ENCODE results near the gene ALG8. TPM values are rescaled to one million over a fixed set of nuclear protein-coding genes. Genes with fewer than 3 reads are reported as not detected.

ALG8 gene
- total RNA-seq, 1 donor from 2014 or later: 117 TPM

- no peak overlapping the region for H3K9ac ChIP-seq
- peaks cover 5% of the 10 kb centered on the region for H3K4me1 Mint-ChIP-seq
- TF ChIP-seq CTCF (IDR thresholded peaks at IDR 0.05) (no peak), EZH2phosphoT487 (IDR thresholded peaks at IDR 0.05) (no peak), EZH2 (IDR thresholded peaks at IDR 0.05) (no peak)
- no peak overlapping the region for H2AFZ ChIP-seq (replicated peaks)
- no peak overlapping the region for H3K4me2 ChIP-seq
- no peaks in the 10 kb centered on the region for H3K36me3 ChIP-seq
- no peaks in the 10 kb centered on the region for H3K9me3 ChIP-seq (ENCODE audit: low read depth)
- H3F3A ChIP-seq (ENCODE audit: low read depth): no peaks in the 10 kb centered on the region
- no peaks in the 10 kb centered on the region for H3K79me2 ChIP-seq (ENCODE audit: low read depth)
- no peak overlapping the region for H3K27ac ChIP-seq
- no peaks in the 10 kb centered on the region for H3K9me3 Mint-ChIP-seq
- no peak overlapping the region for H3K4me3 Mint-ChIP-seq
- H3K27ac Mint-ChIP-seq: peak overlapping the region; percentile 68
- DNase-seq (ENCODE audit: low spot score): no peak
- no peaks in the 10 kb centered on the region for H3K4me1 ChIP-seq
- no peak overlapping the region for H3K4me3 ChIP-seq
- no peaks in the 10 kb centered on the region for H4K20me1 ChIP-seq (ENCODE audit: low read depth)
- no peaks in the 10 kb centered on the region for H3K27me3 ChIP-seq
- no peaks in the 10 kb centered on the region for H3K36me3 Mint-ChIP-seq
- peaks cover 4% of the 10 kb centered on the region for H3K27me3 Mint-ChIP-seq (ENCODE audit: insufficient read depth, low read depth)
These were observed 84.5 kb downstream of the ALG8 start for GRCh38 chr11:78054971-78055370.

- Histone ChIP-seq H3K79me2 (ENCODE audit: low read depth) (no peaks in the 10 kb centered on the region), H3K4me1 (no peaks in the 10 kb centered on the region), H3K36me3 (no peaks in the 10 kb centered on the region), H4K20me1 (ENCODE audit: low read depth) (no peaks in the 10 kb centered on the region), H3K9ac (no peak overlapping the region), H3K27me3 (no peaks in the 10 kb centered on the region), H3K27ac (no peak overlapping the region), H3K9me3 (ENCODE audit: low read depth) (no peaks in the 10 kb centered on the region), H3K4me3 (no peak overlapping the region), H3K4me2 (no peak overlapping the region), H2AFZ (replicated peaks) (no peak overlapping the region), H3F3A (ENCODE audit: low read depth) (no peaks in the 10 kb centered on the region)
- no peak for TF ChIP-seq EZH2 (IDR thresholded peaks at IDR 0.05)
- no peak for TF ChIP-seq CTCF (IDR thresholded peaks at IDR 0.05)
- no peak for TF ChIP-seq EZH2phosphoT487 (IDR thresholded peaks at IDR 0.05)
- H3K4me3 Mint-ChIP-seq: no peak overlapping the region
- H3K9me3 Mint-ChIP-seq: no peaks in the 10 kb centered on the region
- DNase-seq (ENCODE audit: low spot score): no peak
- H3K4me1 Mint-ChIP-seq: peaks cover 13% of the 10 kb centered on the region
- H3K27ac Mint-ChIP-seq: peak overlapping the region; percentile 37
- H3K36me3 Mint-ChIP-seq: no peaks in the 10 kb centered on the region
- H3K27me3 Mint-ChIP-seq (ENCODE audit: insufficient read depth, low read depth): peaks cover 2% of the 10 kb centered on the region
These were observed 88.2 kb downstream of the ALG8 start for GRCh38 chr11:78050964-78051831.

Small RNA genes lying within 50 kb of the gene (small RNA-seq; reads per million reads assigned to genes)
- not detected for gene RNU6-126P

Other genes starting within 250 kb of the ALG8 start
- 48.0 and 61.5 TPM in 2 replicates for gene INTS4, start 145.0 kb downstream of the ALG8 start, total RNA-seq (ENCODE audit: low replicate concordance)
- gene KCTD14, start 116.3 kb downstream of the ALG8 start, total RNA-seq (ENCODE audit: low replicate concordance): 4.3 and 5.3 TPM in 2 replicates
- not detected in 2 replicates for gene THRSP, start 75.8 kb downstream of the ALG8 start, total RNA-seq (ENCODE audit: low replicate concordance)
- gene NDUFC2, start 59.8 kb downstream of the ALG8 start, total RNA-seq (ENCODE audit: low replicate concordance): 36.7 and 89.5 TPM in 2 replicates
- 0.90 and 2.3 TPM in 2 replicates for gene KCTD21, start 49.0 kb upstream of the ALG8 start, total RNA-seq (ENCODE audit: low replicate concordance)
- gene USP35, start 49.3 kb upstream of the ALG8 start, total RNA-seq (ENCODE audit: low replicate concordance): 4.2 and 12.5 TPM in 2 replicates